Cardiac muscle cell (in vitro differentiated cells and primary cell): Measurements from ENCODE around the gene NOX3. TPM values are rescaled to one million over a fixed set of nuclear protein-coding genes. Genes with fewer than 3 reads are reported as not detected.
"Not testable (repeated sequence)": the region's sequence is repeated elsewhere in the genome, so short reads cannot be mapped to it uniquely, and the experiment has no call there.

Experiments
- DNase-seq, 2 donors: peaks; one replicate each; pipeline versions ENCODE4 v3.0.0 to v3.0.0-alpha.2; 2010 to 2017; ENCODE audit warnings: low read depth in 1 of 2, low spot score in 1 of 2
- H3K27ac ChIP-seq: fragments of 200-600 bp; sonication (generic); 2 replicates; pipeline ENCODE4 v1.5.1; 2016
- H3K27me3 ChIP-seq: fragments of 200-600 bp; sonication (generic); 2 replicates; pipeline ENCODE4 v1.6.0; 2016; ENCODE audit warnings: control low read depth
- H3K36me3 ChIP-seq: fragments of 200-600 bp; sonication (generic); 2 replicates; pipeline ENCODE4 v1.5.1; 2016; ENCODE audit warnings: control low read depth
- H3K4me1 ChIP-seq: fragments of 200-600 bp; sonication (generic); 2 replicates; pipeline ENCODE4 v1.8.1; 2017; ENCODE audit warnings: low read depth, mild to moderate bottlenecking, mixed run types
- H3K4me3 ChIP-seq: fragments of 200-600 bp; sonication (generic); 2 replicates; pipeline ENCODE4 v1.5.1; 2016; ENCODE audit warnings: mild to moderate bottlenecking
- H3K9me3 ChIP-seq: fragments of 200-600 bp; sonication (generic); 2 replicates; pipeline ENCODE4 v1.5.1; 2017; ENCODE audit warnings: low read depth, mild to moderate bottlenecking, control low read depth
- CTCF ChIP-seq: IDR thresholded peaks from 2 replicates; pipeline ENCODE4 v1.5.1; 2012; ENCODE audit warnings: low read depth, mild to moderate bottlenecking, low read length
- polyA plus RNA-seq: library from polyadenylated mRNA; unstranded; fragments of >200 nt; fragmentation: Nextera tagmentation; extraction: Ambion mirVana; gene quantifications from 2 replicates; pipeline ENCODE4 v1.2.1, GENCODE V29; 2016
- total RNA-seq: library from RNA; depleted of rRNA; stranded (reverse); fragments of >200 nt; gene quantifications from 2 replicates; pipeline ENCODE4 v1.2.3, GENCODE V29; 2016

Gene NOX3
- total and polyA plus RNA-seq, 2 experiments from 2014 or later = not detected

DNA sequence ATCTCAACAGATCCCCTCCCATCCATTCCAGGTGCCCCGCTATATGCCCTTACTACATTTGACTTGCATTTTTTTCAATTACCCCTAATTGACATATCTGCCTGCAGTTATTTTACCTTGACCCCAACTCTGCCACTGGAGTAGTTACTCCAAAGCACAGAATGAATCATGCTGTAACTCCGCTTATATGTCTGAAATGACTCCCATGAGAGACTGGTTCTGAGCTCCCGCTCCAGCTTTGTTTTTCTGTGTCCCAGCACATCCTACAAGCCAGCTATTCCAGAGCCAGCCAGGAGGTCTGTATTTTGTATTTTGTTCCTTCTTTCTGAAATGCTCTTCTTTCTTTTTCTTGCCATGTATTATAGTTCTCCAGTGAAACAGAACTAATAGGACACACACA lies 10.9 kb upstream of the NOX3 start:
- H3K4me3 ChIP-seq = no peak overlapping the region
- no peaks in the 10 kb centered on the region for H3K9me3 ChIP-seq
- no peak for DNase-seq
- no peak overlapping the region for H3K27ac ChIP-seq
- no peaks in the 10 kb centered on the region for H3K27me3 ChIP-seq
- no peak for TF ChIP-seq CTCF
- no peaks in the 10 kb centered on the region for H3K4me1 ChIP-seq
- H3K36me3 ChIP-seq = no peaks in the 10 kb centered on the region

GRCh38 chr6:155461556-155461955 lies 5.9 kb upstream of the NOX3 start:
- no peaks in the 10 kb centered on the region for H3K36me3 ChIP-seq
- H3K4me3 ChIP-seq = no peak overlapping the region
- no peak overlapping the region for H3K27ac ChIP-seq
- no peak for TF ChIP-seq CTCF
- peak in 1 of 2 donors; percentile 32 for DNase-seq
- H3K9me3 ChIP-seq = no peaks in the 10 kb centered on the region
- no peaks in the 10 kb centered on the region for H3K27me3 ChIP-seq
- no peaks in the 10 kb centered on the region for H3K4me1 ChIP-seq

GRCh38 chr6:155454471-155454870 lies 1.2 kb downstream of the NOX3 start:
- no peaks in the 10 kb centered on the region for H3K27me3 ChIP-seq
- H3K9me3 ChIP-seq = no peaks in the 10 kb centered on the region
- TF ChIP-seq CTCF = no peak
- H3K4me1 ChIP-seq = peaks cover under 1% of the 10 kb centered on the region
- no peak for DNase-seq
- H3K4me3 ChIP-seq = no peak overlapping the region
- no peak overlapping the region for H3K27ac ChIP-seq
- H3K36me3 ChIP-seq = no peaks in the 10 kb centered on the region

DNA sequence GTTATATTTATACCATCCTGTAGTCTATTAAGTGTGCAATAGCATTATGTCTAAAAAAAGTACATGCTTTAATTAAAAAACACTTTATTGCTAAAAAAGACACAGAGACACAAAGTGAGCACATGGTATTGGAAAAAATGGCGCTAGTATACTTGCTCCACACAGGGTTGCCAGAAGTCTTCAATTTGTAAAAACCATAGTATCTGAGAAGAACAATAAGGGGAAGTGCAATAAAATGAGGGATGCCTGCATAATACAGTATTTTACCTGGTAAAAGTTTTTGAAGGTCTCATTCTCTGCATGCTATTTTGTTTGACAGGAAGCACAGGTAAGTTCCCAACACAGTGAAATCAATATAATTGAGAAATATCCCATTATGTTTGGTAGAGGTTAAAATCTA lies 1.6 kb downstream of the NOX3 start:
- no peaks in the 10 kb centered on the region for H3K9me3 ChIP-seq
- H3K4me3 ChIP-seq = no peak overlapping the region
- H3K4me1 ChIP-seq = peaks cover 5% of the 10 kb centered on the region
- no peaks in the 10 kb centered on the region for H3K27me3 ChIP-seq
- H3K27ac ChIP-seq = no peak overlapping the region
- TF ChIP-seq CTCF = no peak
- no peaks in the 10 kb centered on the region for H3K36me3 ChIP-seq
- DNase-seq = no peak

DNA sequence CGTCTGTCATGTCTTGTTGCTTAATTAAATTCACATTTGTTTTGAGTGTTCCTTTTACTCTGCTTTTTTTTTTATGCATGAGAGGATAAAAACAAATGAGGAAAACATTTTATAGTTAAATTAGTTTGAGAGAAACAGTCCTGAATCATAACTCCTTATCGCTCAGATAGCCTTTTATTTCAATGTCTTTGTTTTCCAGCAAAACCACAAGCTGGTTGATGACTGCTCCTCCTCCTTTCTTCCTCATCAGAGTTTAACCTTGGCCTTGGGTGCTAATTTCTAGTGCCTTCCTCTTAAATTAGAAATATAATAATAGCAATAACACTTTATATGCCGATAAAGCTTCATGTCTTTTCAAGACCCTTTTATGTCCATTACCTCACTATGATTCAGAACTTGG lies 3.1 kb downstream of the NOX3 start:
- H3K27me3 ChIP-seq = no peaks in the 10 kb centered on the region
- no peak for DNase-seq
- TF ChIP-seq CTCF = no peak
- no peaks in the 10 kb centered on the region for H3K9me3 ChIP-seq
- peaks cover 10% of the 10 kb centered on the region for H3K4me1 ChIP-seq
- H3K4me3 ChIP-seq = no peak overlapping the region
- no peak overlapping the region for H3K27ac ChIP-seq
- H3K36me3 ChIP-seq = no peaks in the 10 kb centered on the region

DNA sequence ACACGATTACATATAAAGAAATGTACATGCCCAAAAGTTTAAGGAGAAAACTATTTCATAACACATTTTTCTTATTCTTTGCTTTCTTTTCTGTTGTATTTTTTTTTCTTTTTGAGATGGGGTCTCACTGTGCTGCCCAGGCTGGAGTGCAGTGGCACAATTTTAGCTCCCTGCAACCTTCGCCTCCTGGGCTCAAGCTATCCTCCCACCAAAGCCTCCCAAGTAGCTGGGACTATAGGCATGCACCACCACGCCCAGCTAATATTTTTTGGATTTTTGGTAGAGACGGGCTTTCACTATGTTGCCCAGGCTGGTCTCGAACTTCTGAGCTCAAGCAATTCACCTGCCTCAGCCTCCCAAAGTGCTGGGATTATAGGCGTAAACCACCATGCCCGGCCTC lies 4.1 kb downstream of the NOX3 start:
- not testable (repeated sequence) for DNase-seq, H3K4me1 ChIP-seq, H3K36me3 ChIP-seq, H3K9me3 ChIP-seq, H3K4me3 ChIP-seq, H3K27me3 ChIP-seq, H3K27ac ChIP-seq
